ENCODE results near the gene DNAH9.

DNA sequence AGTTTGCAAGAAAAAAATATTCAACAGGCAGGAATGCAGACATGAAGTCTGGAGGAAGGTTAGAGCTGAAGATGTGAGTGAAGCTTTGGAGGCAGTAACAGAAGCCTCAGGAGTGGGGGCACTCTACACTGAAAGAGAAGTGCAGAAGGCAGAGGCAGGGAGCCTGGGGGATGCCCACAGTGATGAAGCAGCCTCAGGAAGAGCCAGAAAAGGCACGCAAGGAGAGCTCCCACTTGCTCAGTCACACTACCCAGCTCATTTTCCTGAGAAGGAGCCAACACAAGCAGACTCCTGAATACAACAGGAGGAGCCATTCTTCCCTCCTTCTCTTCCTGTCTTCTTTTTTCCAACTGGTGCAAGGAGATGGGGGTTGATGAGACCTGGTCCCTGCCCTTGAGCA, 45.1 kb upstream of the DNAH9 start:
- TF ChIP-seq, protein P1, sequence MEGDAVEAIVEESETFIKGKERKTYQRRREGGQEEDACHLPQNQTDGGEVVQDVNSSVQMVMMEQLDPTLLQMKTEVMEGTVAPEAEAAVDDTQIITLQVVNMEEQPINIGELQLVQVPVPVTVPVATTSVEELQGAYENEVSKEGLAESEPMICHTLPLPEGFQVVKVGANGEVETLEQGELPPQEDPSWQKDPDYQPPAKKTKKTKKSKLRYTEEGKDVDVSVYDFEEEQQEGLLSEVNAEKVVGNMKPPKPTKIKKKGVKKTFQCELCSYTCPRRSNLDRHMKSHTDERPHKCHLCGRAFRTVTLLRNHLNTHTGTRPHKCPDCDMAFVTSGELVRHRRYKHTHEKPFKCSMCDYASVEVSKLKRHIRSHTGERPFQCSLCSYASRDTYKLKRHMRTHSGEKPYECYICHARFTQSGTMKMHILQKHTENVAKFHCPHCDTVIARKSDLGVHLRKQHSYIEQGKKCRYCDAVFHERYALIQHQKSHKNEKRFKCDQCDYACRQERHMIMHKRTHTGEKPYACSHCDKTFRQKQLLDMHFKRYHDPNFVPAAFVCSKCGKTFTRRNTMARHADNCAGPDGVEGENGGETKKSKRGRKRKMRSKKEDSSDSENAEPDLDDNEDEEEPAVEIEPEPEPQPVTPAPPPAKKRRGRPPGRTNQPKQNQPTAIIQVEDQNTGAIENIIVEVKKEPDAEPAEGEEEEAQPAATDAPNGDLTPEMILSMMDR (optimal IDR thresholded peaks at IDR 0.05 in 1 of 3, IDR thresholded peaks at IDR 0.05 in 1 of 3, conservative IDR thresholded peaks at IDR 0.05 in 1 of 3; ENCODE audit: extremely low read depth in 1 of 3, insufficient read depth in 2 of 3, low read length in 3 of 3): no peak
- no peak for TF ChIP-seq EZH2 (IDR thresholded peaks at IDR 0.05; ENCODE audit: low read length)
